Activated T-cell treated with anti-CD3 and anti-CD28 coated beads, Interleukin-2, amount 50 U/mL, for 24 hours (primary cell): ENCODE results near the gene SFMBT2.
"Not testable (repeated sequence)": the region's sequence is repeated elsewhere in the genome, so short reads cannot be mapped to it uniquely, and the experiment has no call there.

Experiments
- DNase-seq: peaks from one replicate; pipeline ENCODE4 v3.0.0-alpha.2; 2020
- H3K27ac Mint-ChIP-seq: 2 replicates; pipeline ENCODE4 v1.8.0; 2020; ENCODE audit warnings: mild to moderate bottlenecking, mixed read lengths
- H3K27me3 Mint-ChIP-seq: 2 replicates; pipeline ENCODE4 v1.8.0; 2020; ENCODE audit warnings: mixed read lengths
- H3K36me3 Mint-ChIP-seq: 2 replicates; pipeline ENCODE4 v1.8.0; 2020; ENCODE audit warnings: low read depth, mixed read lengths
- H3K4me1 Mint-ChIP-seq: 2 replicates; pipeline ENCODE4 v1.8.0; 2020; ENCODE audit warnings: low read depth, mixed read lengths
- H3K4me3 Mint-ChIP-seq: 2 replicates; pipeline ENCODE4 v1.8.0; 2020; ENCODE audit warnings: mild to moderate bottlenecking, moderate library complexity, mixed read lengths
- H3K9me3 Mint-ChIP-seq: 2 replicates; pipeline ENCODE4 v1.8.0; 2020; ENCODE audit warnings: mixed read lengths

Gene SFMBT2

GRCh38 chr10:7400068-7400715, 10.6 kb downstream of the SFMBT2 start:
- Mint-ChIP-seq H3K4me3 (no peak overlapping the region), H3K4me1 (peaks cover 74% of the 10 kb centered on the region), H3K27me3 (no peaks in the 10 kb centered on the region), H3K27ac (peak overlapping the region; percentile 37), H3K9me3 (no peaks in the 10 kb centered on the region), H3K36me3 (peaks cover 70% of the 10 kb centered on the region)
- no peak for DNase-seq

- Mint-ChIP-seq H3K4me3 (no peak overlapping the region), H3K36me3 (peaks cover 64% of the 10 kb centered on the region), H3K27ac (peak overlapping the region; percentile 33), H3K4me1 (peaks cover 71% of the 10 kb centered on the region), H3K9me3 (no peaks in the 10 kb centered on the region), H3K27me3 (no peaks in the 10 kb centered on the region)
- DNase-seq, result no peak
Measured at GRCh38 chr10:7399533-7399932, 11.3 kb downstream of the SFMBT2 start.

GRCh38 chr10:7397049-7398035, 13.5 kb downstream of the SFMBT2 start:
- DNase-seq, result no peak
- Mint-ChIP-seq H3K4me3 (peak overlapping the region; percentile 18), H3K27ac (peak overlapping the region; percentile 81), H3K27me3 (no peaks in the 10 kb centered on the region), H3K36me3 (peaks cover 46% of the 10 kb centered on the region), H3K9me3 (no peaks in the 10 kb centered on the region), H3K4me1 (peaks cover 72% of the 10 kb centered on the region)

GRCh38 chr10:7392301-7392700, 18.5 kb downstream of the SFMBT2 start:
- H3K9me3 Mint-ChIP-seq, H3K4me3 Mint-ChIP-seq, H3K27me3 Mint-ChIP-seq, DNase-seq, H3K27ac Mint-ChIP-seq: not testable (repeated sequence)
- Mint-ChIP-seq H3K36me3 (peaks cover 17% of the 10 kb centered on the region), H3K4me1 (peaks cover 74% of the 10 kb centered on the region)

- Mint-ChIP-seq H3K4me1 (peaks cover 76% of the 10 kb centered on the region), H3K27me3 (no peaks in the 10 kb centered on the region), H3K36me3 (peaks cover 18% of the 10 kb centered on the region), H3K9me3 (no peaks in the 10 kb centered on the region), H3K4me3 (no peak overlapping the region), H3K27ac (no peak overlapping the region)
- no peak for DNase-seq
Measured at GRCh38 chr10:7391748-7392147, 19.1 kb downstream of the SFMBT2 start.

- not testable (repeated sequence) for H3K4me3 Mint-ChIP-seq, DNase-seq, H3K27ac Mint-ChIP-seq, H3K9me3 Mint-ChIP-seq, H3K27me3 Mint-ChIP-seq
- Mint-ChIP-seq H3K36me3 (peaks cover 19% of the 10 kb centered on the region), H3K4me1 (peaks cover 74% of the 10 kb centered on the region)
Measured at GRCh38 chr10:7390689-7391110, 20.1 kb downstream of the SFMBT2 start.

GRCh38 chr10:7389844-7390243, 21.0 kb downstream of the SFMBT2 start:
- Mint-ChIP-seq H3K27me3 (no peaks in the 10 kb centered on the region), H3K27ac (peak overlapping the region; percentile 83), H3K4me1 (peaks cover 75% of the 10 kb centered on the region), H3K9me3 (no peaks in the 10 kb centered on the region), H3K4me3 (no peak overlapping the region), H3K36me3 (peaks cover 19% of the 10 kb centered on the region)
- no peak for DNase-seq

- H3K4me3 Mint-ChIP-seq, result no peak overlapping the region
- H3K27me3 Mint-ChIP-seq, result no peaks in the 10 kb centered on the region
- no peaks in the 10 kb centered on the region for H3K9me3 Mint-ChIP-seq
- H3K27ac Mint-ChIP-seq, result peak overlapping the region; percentile 83
- no peak for DNase-seq
- H3K36me3 Mint-ChIP-seq, result peaks cover 23% of the 10 kb centered on the region
- H3K4me1 Mint-ChIP-seq, result peaks cover 75% of the 10 kb centered on the region
Measured at GRCh38 chr10:7389346-7389745, 21.5 kb downstream of the SFMBT2 start.

- peak overlapping the region; percentile 52 for H3K4me3 Mint-ChIP-seq
- no peaks in the 10 kb centered on the region for H3K27me3 Mint-ChIP-seq
- peaks cover 73% of the 10 kb centered on the region for H3K4me1 Mint-ChIP-seq
- H3K36me3 Mint-ChIP-seq, result peaks cover 24% of the 10 kb centered on the region
- no peak for DNase-seq
- H3K27ac Mint-ChIP-seq, result peak overlapping the region; percentile 93
- no peaks in the 10 kb centered on the region for H3K9me3 Mint-ChIP-seq
Measured at GRCh38 chr10:7388602-7389001, 22.2 kb downstream of the SFMBT2 start.

GRCh38 chr10:7388149-7388548, 22.7 kb downstream of the SFMBT2 start:
- Mint-ChIP-seq H3K4me1 (peaks cover 74% of the 10 kb centered on the region), H3K27ac (peak overlapping the region; percentile 54), H3K36me3 (peaks cover 27% of the 10 kb centered on the region)
- H3K9me3 Mint-ChIP-seq, H3K4me3 Mint-ChIP-seq, DNase-seq, H3K27me3 Mint-ChIP-seq: not testable (repeated sequence)

- peaks cover 53% of the 10 kb centered on the region for H3K36me3 Mint-ChIP-seq
- peaks cover 72% of the 10 kb centered on the region for H3K4me1 Mint-ChIP-seq
- DNase-seq, result no peak
- H3K27ac Mint-ChIP-seq, result peak overlapping the region; percentile 18
- H3K27me3 Mint-ChIP-seq, result no peaks in the 10 kb centered on the region
- H3K9me3 Mint-ChIP-seq, result no peaks in the 10 kb centered on the region
- no peak overlapping the region for H3K4me3 Mint-ChIP-seq
Measured at GRCh38 chr10:7385114-7385513, 25.7 kb downstream of the SFMBT2 start.

GRCh38 chr10:7383442-7383841, 27.4 kb downstream of the SFMBT2 start:
- Mint-ChIP-seq H3K36me3 (peaks cover 68% of the 10 kb centered on the region), H3K27ac (peak overlapping the region; percentile 57), H3K27me3 (no peaks in the 10 kb centered on the region), H3K4me3 (no peak overlapping the region), H3K9me3 (no peaks in the 10 kb centered on the region), H3K4me1 (peaks cover 67% of the 10 kb centered on the region)
- no peak for DNase-seq

GRCh38 chr10:7380704-7381241, 30.1 kb downstream of the SFMBT2 start:
- peaks cover 72% of the 10 kb centered on the region for H3K36me3 Mint-ChIP-seq
- no peaks in the 10 kb centered on the region for H3K9me3 Mint-ChIP-seq
- peaks cover 49% of the 10 kb centered on the region for H3K4me1 Mint-ChIP-seq
- no peak for DNase-seq
- no peak overlapping the region for H3K4me3 Mint-ChIP-seq
- no peaks in the 10 kb centered on the region for H3K27me3 Mint-ChIP-seq
- H3K27ac Mint-ChIP-seq, result no peak overlapping the region

GRCh38 chr10:7378602-7379403, 32.0 kb downstream of the SFMBT2 start:
- H3K36me3 Mint-ChIP-seq, result peaks cover 81% of the 10 kb centered on the region
- no peaks in the 10 kb centered on the region for H3K27me3 Mint-ChIP-seq
- peaks cover 45% of the 10 kb centered on the region for H3K4me1 Mint-ChIP-seq
- H3K27ac Mint-ChIP-seq, result peak overlapping the region; percentile 80
- no peak overlapping the region for H3K4me3 Mint-ChIP-seq
- DNase-seq, result no peak
- no peaks in the 10 kb centered on the region for H3K9me3 Mint-ChIP-seq
